GM21367 (cell line): ENCODE results near the gene MAPKAP1.

Experiments
- ATAC-seq: cut with Tn5 transposase; IDR thresholded peaks from one replicate; pipeline ENCODE4 v1.9.1; 2021; ENCODE audit not compliant: unreplicated experiment

The MAPKAP1 gene

DNA sequence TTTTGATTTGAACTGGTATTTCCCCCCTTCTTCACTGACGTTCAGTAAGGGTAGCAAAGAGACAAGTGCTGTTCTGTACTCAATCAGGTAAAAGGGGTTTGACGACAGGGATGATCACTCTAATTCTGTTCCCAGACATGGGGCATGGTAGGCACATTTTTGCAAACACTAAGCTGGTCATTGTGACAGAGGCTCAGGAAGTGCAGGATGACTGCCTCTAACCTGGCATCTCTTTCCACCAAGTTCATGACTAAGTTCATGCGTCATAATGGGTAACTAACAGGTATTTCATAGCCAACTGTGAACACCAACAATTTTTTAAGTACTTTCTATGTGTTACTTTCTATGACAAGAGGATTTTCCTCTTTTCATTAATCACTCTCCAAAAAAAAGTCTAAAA is 166.5 kb downstream of the MAPKAP1 start:
- ATAC-seq, result no peak

DNA sequence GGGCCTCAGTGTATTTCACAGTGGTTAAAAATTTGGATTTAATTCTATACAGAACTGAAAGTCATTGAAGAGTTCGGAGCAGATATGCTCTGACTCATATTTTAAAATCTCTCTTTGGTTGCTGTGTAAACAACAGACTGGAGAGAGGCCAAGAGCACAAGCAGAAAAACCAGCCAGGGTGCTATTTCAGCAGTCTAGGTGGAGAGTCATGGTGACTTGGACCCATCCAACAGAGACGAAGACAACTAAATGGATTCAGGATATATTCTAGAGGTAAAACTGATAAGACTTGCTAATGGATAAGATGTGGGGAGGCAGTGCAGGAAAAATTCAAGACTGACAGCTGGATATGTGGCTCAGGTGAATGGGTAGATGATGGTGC is 168.9 kb downstream of the MAPKAP1 start:
- no peak for ATAC-seq

DNA sequence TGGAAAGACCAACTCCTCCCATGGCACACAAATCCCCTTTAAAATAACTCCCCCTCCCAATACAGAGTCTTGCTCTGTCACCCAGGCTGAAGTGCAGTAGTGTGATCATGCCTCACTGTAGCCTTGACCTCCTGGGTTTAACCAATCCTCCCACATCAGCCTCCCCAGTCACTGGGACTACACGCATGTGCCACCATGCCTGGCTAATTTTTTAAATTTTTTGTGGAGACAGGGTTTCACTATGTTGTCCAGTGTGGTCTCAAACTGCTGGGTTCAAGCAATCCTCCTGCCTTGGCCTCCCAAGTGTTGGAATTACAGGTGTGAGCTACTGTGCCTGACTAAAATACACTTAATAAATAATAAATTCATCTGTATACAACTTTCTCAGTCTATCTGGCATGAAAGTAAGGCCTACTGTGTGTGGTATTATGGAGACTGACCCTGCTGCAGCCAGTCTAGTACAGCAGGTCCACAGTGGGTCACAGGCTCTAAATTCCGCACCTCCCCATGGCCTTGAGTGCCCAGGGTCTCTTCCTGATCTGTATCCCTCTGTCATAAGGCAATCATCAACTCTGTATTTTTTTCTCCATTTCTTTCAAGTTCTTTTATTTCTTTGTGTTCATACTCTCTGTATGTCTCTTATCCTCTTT is 169.4 kb downstream of the MAPKAP1 start:
- no peak for ATAC-seq

DNA sequence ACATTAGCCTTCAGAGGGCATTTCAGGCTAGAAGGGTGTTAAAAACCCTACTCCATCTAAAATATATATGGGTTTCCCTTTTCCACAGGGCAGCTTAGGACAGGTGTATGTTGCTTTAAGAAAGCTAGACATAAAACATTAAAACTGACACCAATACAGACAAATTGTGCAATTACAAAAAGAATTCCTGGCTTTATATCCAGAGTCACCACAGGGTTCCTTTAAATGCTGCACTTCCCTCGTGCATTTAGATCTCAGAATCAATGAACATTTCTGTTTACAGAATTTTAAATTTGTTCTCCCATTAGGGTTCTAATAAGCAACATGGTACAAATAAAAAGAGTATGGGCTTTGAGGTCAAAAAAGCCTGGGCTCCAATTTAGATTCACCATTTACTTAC is 170.2 kb downstream of the MAPKAP1 start:
- no peak for ATAC-seq

DNA sequence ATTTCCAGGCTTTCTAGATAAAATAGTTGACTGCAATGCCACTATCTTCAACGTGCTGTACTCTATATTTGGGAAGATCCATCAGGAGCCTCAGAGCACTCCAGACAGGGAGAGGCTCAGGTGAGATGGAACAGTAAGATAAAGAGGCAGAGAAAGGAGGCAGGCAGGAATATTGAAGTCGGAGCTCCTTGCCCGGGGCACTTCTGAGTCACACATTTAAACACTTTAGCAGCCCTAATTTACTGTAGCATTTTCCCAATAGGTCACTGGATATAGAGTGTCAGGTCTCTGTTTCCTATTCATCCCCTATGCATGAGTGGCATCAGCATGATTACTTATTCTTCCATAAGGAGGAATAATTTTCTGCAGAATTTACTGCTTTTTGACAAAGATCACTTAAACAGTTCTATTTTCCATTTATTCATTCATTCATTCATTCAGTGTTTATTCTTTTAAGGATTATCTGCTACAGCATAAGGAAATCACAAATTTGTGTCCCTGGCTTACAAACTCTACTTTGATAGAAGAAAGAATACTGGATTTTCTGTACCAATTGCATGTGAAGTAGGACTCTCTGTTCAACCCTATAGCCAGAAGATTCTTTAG is 170.7 kb downstream of the MAPKAP1 start:
- no peak for ATAC-seq

DNA sequence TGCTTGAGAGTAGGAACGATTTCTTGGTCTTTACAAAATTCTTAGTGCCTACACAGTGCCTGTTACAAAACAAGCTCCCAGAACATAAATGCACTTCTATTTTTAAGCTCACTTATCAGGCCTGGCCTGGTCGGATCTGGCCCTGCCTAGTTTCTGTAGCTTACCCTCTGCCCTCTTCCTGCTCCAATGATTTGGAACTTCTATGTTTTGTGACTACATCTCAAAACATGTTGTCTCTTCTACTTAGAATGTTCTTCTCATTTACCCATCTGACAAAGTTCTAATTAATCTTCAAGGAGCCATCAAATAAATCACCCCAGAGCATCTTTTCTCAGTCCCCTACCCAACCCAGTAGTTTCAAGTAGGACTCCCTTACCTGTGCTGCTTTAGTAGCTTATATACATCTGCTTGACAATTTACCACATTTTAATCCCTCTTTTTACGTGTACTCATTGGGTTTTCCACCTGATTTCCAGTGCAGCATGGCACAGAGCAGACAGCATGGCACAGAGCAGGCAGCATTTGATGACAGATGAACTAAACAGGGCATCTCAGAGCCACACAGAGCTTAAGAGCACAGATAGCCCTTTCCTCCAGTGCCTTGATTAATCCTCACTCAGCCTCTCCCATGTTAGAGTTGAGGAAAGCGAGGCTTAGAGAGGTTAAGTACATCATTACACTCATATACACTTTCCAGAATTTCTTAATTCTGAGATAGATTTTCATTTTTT is 171.9 kb downstream of the MAPKAP1 start:
- ATAC-seq, result no peak

DNA sequence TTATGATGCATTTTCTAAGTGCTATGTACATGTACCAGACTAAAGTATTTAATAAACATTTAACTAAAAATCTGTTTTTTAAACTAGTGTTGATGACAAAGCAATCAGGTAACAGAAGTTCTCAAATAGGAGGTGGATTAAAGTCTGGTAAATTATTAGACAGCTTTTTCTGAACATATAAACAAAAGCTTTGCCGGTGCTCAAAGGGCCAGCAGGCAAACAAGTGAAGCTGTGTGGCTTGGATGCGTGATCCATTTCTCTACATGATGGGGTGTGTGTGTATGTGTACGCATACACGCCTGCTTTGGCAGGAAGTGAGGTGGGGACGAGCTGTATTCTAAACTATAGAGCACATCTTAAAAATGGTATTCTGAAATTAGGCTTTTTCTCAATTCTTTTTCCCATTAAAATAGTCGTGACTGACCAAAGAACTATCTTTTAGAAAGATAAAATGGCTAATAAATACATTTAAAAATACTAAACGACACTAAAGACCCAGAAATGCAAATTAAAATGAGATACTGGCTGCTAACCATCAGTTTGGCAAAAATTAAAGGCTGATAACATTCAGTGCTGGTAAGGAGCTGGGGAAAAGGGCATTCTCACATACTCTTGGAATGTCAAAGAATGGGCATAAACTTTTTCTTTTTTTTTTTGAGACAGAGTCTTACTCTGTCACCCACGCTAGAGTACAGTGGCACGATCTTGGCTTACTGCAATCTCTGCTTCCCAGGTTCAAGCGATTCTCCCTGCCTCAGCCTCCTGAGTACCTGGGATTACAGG is 174.0 kb downstream of the MAPKAP1 start:
- ATAC-seq, result no peak

DNA sequence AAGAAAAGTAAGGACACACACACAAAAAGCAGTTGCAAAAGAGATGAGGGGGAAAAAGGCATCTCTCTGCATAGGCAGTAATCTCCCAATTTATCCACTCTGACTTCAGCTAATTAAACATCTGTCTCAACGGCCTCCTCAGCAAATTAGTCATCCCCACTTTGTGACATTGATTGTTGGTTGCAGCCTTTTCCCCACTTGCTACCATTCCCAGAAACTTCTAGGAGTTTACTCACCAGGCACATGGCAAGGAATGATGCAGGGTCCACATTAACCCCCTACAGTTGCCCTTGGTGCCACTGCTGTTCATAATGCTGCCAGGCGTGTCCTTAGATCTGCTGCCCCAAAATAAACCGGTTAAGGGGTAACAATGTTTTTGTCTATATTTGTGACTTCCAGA is 174.6 kb downstream of the MAPKAP1 start:
- ATAC-seq, result no peak

DNA sequence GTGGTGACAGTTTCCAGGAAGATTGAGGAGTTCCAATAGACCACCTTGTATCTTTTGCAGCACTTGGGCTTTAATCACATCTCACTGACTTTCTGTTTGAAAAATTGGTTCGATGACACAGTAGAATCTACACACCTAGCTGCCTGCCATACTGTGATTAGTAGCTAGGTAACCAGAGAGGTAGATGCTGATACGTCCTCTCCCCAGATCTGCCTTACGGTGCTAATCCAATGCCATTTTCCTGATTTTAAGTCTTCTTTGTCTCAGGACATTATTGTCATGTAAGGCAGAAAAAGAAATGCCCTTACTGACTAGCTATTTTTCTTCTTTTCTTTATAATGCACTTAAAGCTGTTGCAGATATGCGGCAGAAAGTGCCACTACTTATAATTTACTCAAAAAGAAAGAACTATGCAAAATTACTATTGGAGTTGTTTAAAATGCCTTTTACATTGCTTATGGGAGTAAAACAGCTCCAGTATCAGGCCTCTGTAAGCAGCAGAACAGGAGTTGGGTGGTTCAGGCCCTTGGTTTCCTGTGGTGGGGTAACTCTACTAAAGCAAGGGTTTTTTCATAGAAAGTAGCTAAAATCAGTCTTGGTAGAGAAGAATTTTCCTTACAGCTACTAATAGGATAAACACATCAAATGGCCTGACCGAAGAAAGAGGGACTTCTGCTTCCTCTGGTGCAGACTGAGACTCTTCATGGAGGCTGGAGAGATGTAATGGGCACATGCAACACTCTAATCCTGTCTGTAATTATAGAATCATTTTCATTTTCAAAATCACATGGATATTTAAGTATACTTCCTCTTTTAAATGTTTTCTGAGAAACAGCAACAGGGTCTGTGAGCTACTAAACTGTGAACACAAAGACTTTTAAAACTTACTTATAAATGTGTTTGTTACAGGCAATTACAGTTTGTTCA is 177.2 kb downstream of the MAPKAP1 start:
- peak; percentile 45 for ATAC-seq

DNA sequence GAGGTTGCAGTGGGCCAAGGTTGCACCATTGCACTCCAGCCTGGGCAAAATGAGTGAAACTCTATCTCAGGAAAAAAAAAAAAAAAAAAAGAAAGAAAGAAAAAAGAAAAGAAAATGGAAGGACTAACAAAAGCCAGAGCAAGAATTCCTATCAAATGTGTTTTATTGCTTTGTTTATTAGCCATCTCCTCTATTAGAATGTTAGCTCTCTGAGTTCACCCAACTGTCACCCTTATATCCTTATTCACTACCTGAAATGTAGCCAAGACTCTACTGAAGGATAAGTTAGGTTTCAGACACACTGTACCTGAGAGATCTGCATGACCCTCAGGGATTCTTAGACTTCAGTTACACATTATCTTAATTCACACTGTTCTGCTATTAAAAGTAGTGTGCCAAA is 177.9 kb downstream of the MAPKAP1 start:
- ATAC-seq, result no peak

DNA sequence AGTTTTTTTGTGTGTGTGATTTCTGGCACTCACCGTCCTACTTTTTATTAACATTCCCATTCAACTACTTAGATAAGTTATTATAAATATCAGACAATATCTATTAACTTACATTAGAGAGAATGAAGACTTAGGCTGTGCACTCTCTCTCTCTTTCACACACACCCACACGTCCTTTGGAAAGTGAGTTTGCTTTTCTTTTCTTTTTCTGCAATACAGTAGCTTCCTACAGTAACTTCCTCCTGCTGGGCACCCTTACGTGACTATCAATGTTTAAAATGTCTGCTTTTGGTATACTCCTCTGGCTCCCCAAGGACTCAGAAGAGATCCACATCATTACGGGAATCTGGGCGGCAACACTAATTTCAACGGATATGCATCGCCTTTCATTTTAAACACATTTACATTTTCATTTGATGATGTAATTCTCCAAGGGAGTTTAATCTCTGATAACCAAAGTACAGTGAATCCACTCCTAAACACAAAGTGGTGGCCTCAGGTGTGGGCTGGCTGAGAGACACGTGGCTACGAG is 179.5 kb downstream of the MAPKAP1 start:
- no peak for ATAC-seq

DNA sequence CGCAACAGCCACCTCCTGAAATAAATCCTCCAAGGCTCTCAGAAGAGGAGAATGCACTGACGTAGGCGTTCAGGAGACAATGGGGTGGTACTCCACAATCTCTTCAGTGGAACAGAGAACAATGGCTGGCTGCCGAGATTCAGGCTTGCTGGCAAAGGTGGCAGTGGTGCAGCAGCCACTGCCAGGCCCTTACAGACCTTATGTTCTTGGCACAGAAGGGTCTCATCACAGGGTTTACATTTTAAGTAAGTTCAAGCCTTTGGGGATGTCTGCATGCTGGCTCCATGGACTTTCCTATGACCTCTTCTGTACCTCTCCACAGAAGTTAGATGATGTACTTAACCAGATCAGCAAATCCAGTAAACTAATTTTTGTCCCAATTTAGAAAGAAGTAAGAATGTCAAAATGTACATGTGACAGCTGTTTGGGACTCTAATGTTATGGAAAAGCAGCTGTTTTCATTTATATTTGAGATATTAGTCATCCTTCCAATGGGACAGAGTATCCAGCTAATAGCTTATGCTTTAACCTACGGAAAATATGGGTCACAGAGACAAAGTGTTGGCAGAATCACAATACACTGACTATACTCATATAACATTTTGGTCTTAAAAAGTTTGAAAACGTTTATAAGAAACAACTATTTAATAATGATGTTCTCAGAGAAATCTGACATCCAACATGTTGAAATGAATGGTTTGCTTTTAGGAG is 180.9 kb downstream of the MAPKAP1 start:
- no peak for ATAC-seq

DNA sequence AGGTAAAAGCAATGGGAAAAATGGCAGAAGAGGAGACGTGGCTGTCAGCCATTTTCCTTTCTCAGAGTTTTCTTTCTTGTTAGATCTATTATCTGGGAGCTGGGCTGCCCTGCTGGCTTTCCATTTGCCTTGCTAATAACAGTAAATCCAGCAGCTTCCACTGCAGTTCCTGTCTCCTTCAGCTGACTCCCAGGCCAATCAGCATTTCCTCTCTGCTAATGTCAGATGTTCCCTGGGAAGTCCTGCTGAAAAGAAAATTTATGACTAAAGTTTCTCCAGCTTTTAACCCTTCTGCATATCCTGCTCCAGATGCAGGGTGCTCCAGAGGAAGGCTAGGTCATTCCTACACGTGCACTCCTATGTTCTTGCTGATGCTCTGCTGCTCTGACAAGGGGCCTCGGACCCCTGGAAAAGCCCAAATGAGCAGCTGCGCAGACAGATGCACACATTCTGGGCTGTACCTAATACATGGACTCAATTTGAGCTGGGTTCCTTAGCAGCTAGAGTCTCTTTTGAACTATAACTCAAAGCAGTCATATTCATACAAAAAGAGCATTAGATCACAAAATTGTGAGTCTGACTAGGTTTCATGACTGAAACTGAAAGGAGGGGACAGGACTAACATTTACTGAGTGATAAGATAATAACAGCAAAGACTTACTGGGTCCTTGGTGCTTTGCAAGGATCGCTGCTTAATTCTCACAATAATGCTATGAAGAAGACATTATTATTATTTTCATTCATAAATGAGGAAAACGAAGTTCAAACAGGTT is 182.2 kb downstream of the MAPKAP1 start:
- no peak for ATAC-seq

DNA sequence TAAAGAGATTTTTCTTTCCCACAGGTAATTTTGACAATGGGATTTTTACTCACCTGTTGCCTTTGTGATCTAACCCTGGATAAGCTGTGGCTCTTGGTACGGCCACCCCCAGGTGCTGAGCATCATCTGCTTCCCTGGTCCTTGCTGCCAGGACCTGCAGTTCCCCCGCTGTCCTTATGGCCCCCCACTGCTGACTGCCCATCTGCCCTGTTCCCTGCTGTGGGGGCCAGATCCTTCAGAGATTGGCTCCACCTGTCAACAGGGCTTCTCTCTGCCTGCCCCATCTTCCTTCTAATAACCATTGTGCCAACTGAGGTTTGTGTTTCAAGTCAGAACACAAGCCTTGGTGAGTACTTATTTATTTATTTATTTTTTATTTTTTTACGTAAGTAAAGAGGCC is 183.3 kb downstream of the MAPKAP1 start:
- no peak for ATAC-seq

DNA sequence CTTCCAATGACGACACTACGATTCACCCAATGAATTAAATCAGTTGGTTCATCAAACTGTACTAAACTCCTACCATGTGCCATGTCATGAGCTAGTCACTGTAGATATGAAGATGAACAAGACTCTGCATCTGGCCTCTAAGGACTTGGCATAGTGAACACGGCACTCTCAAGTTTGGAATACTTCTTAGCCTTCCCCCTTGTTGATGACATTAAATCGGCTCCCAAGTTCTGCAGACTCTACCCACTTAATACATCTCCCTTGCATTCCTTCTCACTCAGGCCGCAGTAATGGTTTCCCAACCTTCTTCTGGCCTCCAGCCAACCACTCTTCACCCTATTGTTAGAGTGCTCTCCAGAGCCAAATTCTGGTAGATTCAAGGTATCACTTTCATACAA is 184.7 kb downstream of the MAPKAP1 start:
- ATAC-seq, result no peak

DNA sequence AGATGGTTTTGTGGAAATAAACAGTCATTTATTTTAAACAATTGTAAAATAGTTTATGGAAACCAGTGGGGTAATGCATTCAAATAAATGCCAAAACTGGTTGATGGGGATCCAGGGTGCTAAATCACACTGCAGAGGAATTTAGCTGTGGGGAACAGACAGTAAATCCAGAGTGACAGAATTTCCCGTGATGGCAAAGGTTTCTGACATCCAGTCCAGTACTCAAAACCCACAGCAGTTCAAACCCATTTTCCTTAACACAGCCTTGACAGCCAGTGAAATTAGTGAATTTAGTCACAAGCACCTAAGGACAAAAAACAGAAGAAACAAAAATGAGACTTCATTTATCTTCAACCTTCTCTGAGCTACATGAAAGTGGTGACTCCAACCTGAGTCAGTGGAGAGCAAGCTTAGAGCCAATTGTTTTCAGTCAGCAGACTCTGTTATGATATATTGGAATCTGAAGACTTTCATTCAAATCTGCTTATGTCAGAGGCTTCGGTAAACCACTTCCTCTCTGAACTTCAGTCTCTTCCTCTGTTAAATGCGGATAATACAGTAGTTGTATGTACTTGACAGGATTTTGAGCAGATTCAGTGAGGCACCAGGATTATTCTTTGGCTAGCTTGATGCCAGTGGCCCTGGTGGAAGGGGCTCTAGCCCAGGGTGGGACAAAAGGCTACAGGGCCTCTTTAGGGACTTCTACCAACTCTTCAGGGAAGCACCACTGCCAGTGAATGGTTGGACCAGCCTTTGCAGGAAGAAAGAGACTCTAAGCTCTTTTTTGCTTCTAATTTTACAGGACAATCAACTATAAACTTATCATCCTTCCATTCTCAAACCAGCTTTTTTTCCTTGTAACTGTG is 185.3 kb downstream of the MAPKAP1 start:
- ATAC-seq, result no peak

DNA sequence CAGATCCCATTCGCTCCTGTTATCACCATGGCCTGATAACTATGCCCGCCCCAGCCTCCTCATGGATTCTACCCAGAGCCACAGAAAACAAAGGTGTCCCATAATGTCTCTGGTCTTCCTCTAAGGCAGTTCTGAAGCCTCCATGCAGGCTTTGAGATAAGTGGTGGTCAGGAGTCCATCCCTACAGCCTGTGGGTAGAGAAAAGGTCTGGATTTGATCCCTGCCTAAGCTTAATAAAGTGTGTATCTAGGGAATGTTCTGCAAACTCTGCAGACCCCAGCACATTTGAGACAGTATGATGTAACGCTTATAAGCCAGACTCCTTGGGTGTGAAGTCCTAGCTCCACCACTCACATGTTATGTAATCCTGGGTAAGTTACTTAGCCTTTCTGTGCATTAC is 187.3 kb downstream of the MAPKAP1 start:
- ATAC-seq, result no peak

DNA sequence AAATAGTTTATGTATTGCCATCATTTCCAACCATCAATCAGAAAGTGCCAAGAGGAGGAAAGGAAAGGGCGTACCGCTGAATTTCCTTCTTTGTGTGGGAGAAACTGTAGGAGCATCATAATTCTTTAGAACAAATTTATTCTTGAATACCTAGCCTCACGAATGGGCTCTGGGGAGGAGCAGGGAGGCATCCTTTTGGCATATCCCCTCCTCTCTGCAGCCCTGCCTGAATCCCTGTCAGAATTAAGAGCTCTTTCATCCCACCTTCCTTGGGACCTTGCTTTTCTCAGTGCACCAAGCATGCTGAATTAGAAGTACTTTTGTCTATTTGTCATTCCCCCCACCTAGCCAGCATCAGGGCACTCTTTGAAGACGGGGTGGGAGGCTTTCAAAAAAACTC is 189.4 kb downstream of the MAPKAP1 start:
- ATAC-seq, result no peak
